ENCODE results near the gene ITGB4.

DNA sequence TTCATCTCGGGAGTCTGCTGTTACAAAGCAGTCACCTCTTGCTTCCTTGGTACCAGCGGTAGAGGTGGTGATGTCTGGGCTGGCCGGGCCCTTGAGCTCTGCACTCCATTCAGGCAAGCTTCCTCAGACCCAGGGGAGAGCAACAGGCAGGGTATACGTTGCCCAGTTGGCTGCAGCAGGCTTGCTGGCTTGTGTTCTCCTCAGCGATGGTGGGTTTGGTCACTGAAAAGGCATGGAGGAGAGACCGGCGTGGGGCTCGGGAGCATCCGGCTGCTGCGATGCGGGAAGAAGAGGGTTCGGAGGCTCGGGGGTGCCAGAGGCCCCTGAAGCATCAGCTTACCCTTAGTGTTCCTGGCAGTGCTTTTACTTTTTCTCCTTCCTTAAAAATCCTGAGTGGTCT lies 28.3 kb upstream of the ITGB4 start:
- TF ChIP-seq, protein P1, sequence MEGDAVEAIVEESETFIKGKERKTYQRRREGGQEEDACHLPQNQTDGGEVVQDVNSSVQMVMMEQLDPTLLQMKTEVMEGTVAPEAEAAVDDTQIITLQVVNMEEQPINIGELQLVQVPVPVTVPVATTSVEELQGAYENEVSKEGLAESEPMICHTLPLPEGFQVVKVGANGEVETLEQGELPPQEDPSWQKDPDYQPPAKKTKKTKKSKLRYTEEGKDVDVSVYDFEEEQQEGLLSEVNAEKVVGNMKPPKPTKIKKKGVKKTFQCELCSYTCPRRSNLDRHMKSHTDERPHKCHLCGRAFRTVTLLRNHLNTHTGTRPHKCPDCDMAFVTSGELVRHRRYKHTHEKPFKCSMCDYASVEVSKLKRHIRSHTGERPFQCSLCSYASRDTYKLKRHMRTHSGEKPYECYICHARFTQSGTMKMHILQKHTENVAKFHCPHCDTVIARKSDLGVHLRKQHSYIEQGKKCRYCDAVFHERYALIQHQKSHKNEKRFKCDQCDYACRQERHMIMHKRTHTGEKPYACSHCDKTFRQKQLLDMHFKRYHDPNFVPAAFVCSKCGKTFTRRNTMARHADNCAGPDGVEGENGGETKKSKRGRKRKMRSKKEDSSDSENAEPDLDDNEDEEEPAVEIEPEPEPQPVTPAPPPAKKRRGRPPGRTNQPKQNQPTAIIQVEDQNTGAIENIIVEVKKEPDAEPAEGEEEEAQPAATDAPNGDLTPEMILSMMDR (IDR thresholded peaks at IDR 0.05 in 4 of 5, conservative IDR thresholded peaks at IDR 0.05 in 1 of 5): no peak
- TF ChIP-seq POLR2A (IDR thresholded peaks at IDR 0.05): no peak

All from gastrocnemius medialis (tissue), 4 donors.